ENCODE results near the gene C1QTNF9B.
"Not testable (repeated sequence)": the region's sequence is repeated elsewhere in the genome, so short reads cannot be mapped to it uniquely, and the experiment has no call there.

C1QTNF9B gene

DNA sequence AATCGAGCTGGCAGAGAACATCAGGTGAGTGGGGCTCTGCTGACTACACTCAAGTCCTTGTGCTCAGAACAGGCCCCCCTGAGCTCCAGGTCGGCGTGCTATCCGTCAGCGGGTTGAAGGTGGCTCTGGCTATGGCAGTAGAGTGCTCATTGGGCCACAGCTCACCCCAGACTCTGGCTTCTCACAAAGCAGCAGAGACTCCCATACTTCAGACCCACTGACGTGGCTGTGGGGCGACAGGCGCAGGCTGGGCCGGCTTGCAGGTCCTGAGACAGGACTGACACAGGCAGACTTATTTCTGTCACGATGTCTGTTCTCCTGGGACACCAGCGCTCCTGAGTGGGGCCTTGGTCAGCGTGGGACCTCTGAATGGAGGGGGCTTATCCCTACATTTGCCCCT, 2.6 kb downstream of the C1QTNF9B start:
- not testable (repeated sequence) for DNase-seq

- not testable (repeated sequence) for DNase-seq
These were observed 3.5 kb downstream of the C1QTNF9B start for GRCh38 chr13:23893791-23894190.

- DNase-seq, result peak in 3 of 56 donors; percentile 39 to 45 (median 43)
These were observed 7.4 kb downstream of the C1QTNF9B start for GRCh38 chr13:23889615-23890607.

- DNase-seq, result peak; percentile 39 to 95 (median 89)
These were observed 8.4 kb downstream of the C1QTNF9B start, which contains the start of gene MIPEP for GRCh38 chr13:23888658-23889614. TSS of gene MIPEP (minus strand) at chr13:23889400. CDS start at chr13:23889320, 80 bp downstream.

- DNase-seq, result peak in 2 of 56 donors; percentile 22 to 25
These were observed 12.9 kb downstream of the C1QTNF9B start for GRCh38 chr13:23884361-23884760.

DNA sequence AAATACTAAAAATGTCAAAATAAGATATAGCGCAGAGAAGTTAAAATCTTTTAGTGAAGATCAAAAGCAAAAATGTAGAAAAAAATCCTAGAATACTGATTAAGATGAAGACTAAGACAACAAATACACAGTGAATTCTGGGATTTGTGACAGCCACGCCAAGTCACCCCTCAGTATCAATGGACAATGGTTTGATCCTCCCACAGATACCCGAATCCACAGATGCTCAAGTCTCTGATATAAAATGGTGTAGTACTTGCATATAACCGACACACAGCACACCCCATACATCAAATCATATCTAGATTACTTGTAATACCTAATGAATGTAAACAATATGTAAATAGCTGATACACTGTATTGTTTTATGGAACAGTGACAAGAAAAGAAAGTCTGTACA, 14.0 kb downstream of the C1QTNF9B start:
- DNase-seq, result peak in 3 of 56 donors; percentile 9 to 11 (median 10)

GRCh38 chr13:23881402-23881800, 15.9 kb downstream of the C1QTNF9B start:
- DNase-seq, result not testable (repeated sequence)

- peak in 1 of 56 donors; percentile 26 for DNase-seq
These were observed 16.6 kb downstream of the C1QTNF9B start for GRCh38 chr13:23880493-23881401.

DNA sequence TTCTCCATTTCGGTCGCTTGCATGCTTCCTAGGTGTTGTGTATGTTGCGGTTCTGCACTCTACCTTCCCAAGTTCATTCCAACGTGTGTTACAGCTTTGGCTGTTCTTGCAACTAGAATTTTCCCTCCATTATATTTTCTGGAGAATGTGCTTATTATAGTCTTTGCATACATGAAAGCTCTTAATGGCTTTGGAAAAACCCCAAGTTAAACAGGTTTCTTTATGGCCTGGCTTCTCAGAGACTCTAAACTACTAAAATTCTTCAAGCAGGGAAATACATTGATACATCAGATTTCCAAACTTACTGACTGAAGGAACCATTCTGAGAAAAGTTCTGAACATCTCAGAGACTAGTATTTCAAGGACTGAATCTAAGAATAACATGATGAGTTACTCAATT, 20.0 kb downstream of the C1QTNF9B start:
- no peak for DNase-seq

- peak in 8 of 56 donors; percentile 9 to 28 (median 17) for DNase-seq
These were observed 21.0 kb downstream of the C1QTNF9B start for GRCh38 chr13:23876265-23876664.

GRCh38 chr13:23871616-23872220, 25.6 kb downstream of the C1QTNF9B start:
- DNase-seq, result peak in 1 of 56 donors; percentile 29

DNA sequence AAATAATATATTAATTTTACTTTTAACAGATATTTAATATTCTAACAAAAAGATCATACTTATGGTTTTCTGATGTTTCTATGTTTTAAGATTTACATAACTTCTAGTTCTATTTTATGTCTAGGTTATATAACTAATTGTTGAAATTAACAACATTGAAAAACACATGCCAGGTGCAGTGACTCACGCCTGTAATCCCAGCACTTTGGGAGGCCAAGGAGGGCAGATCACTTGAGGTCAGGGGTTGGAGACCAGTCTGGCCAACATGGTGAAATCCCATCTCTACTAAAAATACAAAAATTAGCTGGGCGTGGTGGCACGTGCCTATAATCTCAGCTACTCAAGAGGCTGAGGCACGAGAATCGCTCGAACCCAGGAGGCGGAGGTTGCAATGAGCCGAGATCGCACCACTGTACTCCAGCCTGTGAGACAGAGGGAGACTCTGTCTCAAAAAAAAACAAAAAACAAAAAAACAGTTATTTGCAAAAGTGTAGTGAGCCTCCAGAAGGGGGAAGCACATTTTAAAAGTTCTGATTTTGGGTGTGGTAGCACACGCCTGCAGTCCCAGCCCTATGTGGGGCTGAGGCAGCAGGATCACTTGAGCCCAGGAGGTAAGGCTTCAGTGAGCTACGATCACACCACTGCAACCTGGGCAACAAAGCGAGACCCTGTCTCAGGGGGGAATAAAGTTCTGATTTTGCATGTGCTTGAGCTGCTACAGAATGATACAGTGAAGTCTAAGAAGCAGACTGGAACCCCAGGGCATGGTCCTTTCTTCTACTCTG, 26.8 kb downstream of the C1QTNF9B start:
- no peak for DNase-seq

DNA sequence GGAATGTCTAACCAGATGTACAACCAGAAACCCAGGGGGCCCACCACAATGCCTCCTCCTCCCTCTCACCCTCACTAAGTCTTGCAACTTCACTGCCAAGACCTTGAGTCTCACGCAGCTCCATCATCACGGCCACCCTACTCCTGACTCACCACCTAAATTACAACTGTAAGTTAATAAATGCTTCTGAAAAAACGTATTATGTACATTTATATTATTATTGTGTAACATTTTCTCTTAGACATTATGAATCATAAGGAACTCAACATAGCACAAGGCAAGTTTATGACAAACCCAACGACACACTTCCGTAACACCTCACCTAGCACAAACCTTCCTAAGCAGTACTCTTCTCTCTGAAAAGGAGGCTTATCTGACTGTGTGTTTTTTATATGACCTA, 28.8 kb downstream of the C1QTNF9B start:
- DNase-seq, result no peak

DNA sequence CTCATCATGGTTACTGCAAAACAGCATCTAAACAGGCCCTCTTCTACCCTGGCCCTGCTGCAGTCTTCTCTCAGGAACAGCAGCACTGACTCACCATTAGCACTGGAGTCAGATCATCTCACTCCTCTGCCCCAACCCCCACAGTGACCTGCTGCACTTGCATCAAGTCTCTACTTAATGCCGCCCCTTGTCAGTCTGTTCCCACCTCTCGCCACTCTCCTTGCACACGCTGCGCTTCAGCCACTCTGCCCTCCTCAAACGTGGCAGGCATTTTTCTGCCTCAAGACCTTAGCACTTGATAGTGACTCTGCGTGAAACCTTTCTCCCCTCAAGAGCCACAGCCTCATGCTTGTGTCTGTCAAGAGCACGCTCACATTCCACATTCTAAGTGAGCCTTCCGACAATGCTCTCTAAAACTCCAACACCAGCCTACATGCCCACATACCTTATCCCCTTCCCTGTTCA, 30.2 kb downstream of the C1QTNF9B start:
- no peak for DNase-seq

DNA sequence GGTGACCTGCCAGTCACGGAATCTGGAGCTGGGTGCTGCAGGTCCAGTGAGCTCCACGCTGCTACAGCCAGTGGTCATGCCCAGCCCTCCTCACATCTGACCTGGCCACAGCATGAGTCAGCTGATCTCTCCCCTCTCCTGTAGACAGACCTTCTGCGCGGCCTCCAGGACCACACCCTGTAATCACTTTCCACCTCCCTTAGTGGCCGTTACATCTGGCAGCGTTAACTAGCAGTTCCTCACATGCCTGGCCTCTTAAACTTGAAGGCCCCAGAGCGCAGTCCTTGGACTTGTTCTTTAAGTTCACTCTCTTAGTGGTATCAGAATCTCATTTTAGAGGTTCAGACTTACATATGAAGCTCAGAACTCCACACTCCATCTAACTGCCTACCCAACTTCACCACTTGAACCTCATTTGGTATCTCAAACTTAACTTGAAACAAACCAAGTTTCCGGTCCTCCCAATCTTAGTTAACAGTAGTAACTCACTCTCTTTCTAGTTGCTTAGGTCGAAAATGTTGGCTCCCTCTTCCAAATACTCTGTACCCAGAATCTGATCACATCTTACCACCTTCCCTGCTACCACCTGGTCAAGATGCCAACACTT, 30.8 kb downstream of the C1QTNF9B start:
- DNase-seq, result no peak

DNA sequence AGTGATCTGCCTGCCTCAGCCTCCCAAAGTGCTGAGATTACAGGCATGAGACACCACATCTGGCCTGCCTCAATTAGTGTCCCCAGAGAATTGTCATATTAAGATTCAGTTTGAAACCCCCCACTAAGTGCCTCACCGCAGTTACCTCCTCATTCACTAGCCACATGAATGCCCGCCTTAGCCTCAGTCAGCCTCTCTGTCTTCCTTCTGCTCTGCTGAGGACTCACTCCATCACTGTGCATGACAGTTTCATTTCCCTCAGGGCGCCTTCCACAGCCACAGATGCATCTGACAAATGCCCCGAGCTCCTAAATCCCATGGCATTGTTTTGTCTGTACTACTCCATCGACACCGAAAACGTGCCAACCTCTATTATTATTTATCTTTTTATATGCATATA, 31.4 kb downstream of the C1QTNF9B start:
- DNase-seq, result no peak

DNA sequence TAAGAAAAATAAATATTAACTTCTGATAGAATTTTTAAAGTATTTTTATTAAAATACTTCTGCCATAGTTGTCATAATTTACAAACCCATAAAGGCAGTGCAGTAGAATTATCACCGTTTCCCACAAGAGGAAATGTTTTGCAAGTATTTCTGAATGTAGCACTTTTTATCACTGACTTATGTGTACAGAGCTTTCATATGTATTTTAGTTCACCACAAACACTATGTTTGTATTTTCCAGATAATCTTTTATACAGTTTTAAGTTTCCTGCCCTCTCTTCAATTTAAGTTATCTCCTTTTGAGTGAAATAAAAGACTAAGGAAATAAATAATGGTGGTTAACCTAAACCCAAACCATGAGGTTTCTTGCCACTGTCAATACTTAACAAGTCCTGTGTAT, 32.3 kb downstream of the C1QTNF9B start:
- no peak for DNase-seq

- no peak for DNase-seq
These were observed 36.0 kb downstream of the C1QTNF9B start for GRCh38 chr13:23861310-23861709.

DNA sequence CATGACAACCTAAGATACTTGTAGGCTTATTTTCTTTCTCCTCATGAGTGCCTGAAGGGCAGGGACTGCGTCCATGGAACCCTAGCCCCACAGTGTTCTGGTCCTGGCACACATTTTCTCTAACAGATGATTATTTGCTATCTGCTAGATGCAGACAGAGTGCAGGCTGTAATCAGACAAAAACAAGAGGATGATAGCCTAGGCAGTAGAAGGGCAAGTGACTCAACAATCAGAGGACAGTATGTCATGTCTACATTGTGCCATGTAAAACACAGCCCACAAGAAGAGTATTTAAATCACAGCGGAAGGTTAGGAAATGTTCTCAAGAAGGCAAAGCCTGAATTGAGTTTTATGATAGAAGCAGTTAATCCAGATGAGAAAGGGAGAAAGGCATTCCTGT, 37.4 kb downstream of the C1QTNF9B start:
- no peak for DNase-seq
